Measurements from ENCODE around the gene TMEM186. TPM values are rescaled to one million over a fixed set of nuclear protein-coding genes. Genes with fewer than 3 reads are reported as not detected.

The TMEM186 gene
- total and polyA plus RNA-seq, 9 of the 15 experiments (the other 6 are each of a cell fraction or from before 2014, with no cell fraction given), result 10.1 to 33.4 (median 16.4) TPM

DNA sequence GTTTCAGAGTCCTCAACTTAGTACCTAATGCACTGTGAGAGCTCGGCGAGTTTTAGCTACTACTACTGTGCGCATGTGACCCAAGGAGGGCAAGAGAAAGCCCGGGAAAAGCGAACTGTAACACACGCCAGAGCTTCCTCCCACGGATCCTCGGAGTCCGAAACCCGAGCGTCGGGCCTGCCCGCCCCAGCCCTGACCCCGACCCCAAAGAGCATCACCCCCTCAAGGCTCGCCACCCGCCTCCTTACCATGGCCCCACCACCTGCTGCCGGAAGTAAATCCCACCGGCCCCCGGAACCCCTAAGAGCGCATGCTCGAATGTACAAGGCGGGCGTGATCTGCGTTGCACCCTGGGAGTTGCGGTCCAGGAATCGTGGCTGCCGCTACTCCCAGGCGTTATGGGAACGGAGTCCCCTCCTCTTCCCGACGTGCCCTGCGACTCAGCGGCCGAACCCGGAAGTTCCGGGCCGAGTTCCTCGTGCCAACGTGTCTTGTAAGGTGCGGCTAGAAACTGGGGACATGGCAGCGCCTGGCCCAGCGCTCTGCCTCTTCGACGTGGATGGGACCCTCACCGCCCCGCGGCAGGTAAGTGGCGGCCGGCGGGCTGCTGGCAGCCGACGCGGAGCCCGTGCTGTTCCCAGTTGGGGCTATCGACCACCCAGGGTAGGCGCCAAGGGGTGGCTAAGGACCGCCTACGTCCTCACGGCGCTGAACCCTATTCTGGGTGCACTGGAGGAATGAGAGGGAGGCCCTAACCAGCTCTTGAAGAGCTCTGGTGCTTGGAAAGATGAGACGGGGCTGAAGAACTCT, at the start of gene TMEM186, which contains the start of gene PMM2 (continued):
- TF ChIP-seq, protein P1, sequence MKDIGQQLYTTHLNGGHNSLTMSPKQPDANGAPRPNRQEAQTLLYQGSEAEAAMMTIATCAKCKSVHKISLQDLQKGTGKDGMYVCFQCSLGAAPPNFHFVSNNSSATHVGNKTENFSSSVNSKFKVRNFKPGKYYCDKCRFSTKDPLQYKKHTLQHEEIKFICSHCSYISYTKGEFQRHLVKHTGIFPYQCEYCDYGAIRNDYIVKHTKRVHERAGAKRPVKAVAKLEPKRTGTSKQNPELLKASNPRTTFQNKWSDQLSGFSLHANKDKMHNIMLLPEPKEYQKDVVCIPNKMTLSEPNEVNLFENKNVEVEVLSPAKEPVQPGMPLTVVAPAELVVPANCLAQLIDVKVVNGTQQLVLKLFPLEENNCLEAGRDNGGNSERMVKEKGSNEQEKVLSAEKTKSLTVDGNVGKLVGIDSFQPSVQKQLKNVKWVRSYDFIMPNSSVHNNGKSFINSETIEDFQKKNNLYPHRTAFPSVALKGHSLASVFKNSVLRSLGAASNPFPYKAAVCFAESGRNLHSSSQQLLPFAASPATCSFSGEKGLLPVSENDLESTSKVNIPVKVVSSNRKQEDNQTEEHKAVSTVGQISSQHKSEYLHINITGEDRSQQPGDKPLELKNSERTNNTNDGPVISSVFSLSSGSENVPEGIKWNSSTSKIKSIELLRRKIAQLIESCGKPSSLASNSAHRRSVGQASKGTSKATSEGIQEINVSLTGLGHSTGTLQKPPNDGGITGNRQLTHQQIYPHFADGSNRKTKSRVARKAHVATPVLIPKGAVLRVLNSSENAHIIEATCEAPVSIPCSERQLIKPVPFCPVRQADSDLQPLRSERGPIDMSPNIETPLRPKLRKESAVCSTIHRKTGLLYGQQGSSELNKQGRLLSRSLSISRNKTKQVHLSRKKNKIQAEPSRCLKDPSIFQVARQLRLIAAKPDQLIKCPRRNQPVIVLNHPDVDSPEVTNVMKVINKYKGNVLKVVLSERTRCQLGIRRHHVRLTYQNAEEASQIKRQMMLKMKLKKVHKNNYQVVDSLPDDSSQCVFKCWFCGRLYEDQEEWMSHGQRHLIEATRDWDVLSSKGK (CRISPR knock-in tag; IDR thresholded peaks at IDR 0.05), result no peak
- TF ChIP-seq SMARCC2 (IDR thresholded peaks at IDR 0.05; ENCODE audit: low read depth) (no peak), HDAC2 (IDR thresholded peaks at IDR 0.05) (peak; percentile 83), GTF2F1 (IDR thresholded peaks at IDR 0.05; ENCODE audit: low read depth, low read length) (0 out of 2 replicates have a peak, but pooled peaks have one; percentile 24), NBN (IDR thresholded peaks at IDR 0.05; ENCODE audit: low read depth) (no peak; the same call in 1 of the 2 replicates), SPI1 (IDR thresholded peaks at IDR 0.05; ENCODE audit: borderline replicate concordance, low read depth, low read length) (0 out of 2 replicates have a peak, but pooled peaks have one; percentile 32), MCM7 (IDR thresholded peaks at IDR 0.05) (no peak), HDAC6 (IDR thresholded peaks at IDR 0.05; ENCODE audit: low read depth, low read length) (no peak), OTX1 (CRISPR knock-in tag; IDR thresholded peaks at IDR 0.05) (no peak), PTRF (tag; IDR thresholded peaks at IDR 0.05) (no peak), ZNF830 (CRISPR knock-in tag; IDR thresholded peaks at IDR 0.05) (no peak), ZBTB7A (IDR thresholded peaks at IDR 0.05; ENCODE audit: borderline replicate concordance, control insufficient read depth, low read depth, low read length) (peak; percentile 33; the same call in 1 of the 2 replicates), SRSF9 (IDR thresholded peaks at IDR 0.05; ENCODE audit: borderline replicate concordance, low read depth, low read length) (no peak), ETV5 (CRISPR knock-in tag; IDR thresholded peaks at IDR 0.05; ENCODE audit: low read depth) (peak; percentile 70), ZEB2 (IDR thresholded peaks at IDR 0.05) (no peak), GATAD2B (IDR thresholded peaks at IDR 0.05; ENCODE audit: borderline replicate concordance) (no peak), SMAD1 (IDR thresholded peaks at IDR 0.05; ENCODE audit: low read depth, low read length, partially characterized antibody) (no peak), TRIM24 (IDR thresholded peaks at IDR 0.05) (no peak)
- TF ChIP-seq, protein P2, sequence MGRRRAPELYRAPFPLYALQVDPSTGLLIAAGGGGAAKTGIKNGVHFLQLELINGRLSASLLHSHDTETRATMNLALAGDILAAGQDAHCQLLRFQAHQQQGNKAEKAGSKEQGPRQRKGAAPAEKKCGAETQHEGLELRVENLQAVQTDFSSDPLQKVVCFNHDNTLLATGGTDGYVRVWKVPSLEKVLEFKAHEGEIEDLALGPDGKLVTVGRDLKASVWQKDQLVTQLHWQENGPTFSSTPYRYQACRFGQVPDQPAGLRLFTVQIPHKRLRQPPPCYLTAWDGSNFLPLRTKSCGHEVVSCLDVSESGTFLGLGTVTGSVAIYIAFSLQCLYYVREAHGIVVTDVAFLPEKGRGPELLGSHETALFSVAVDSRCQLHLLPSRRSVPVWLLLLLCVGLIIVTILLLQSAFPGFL (CRISPR knock-in tag; IDR thresholded peaks at IDR 0.05), result no peak
- TF ChIP-seq, protein P3, sequence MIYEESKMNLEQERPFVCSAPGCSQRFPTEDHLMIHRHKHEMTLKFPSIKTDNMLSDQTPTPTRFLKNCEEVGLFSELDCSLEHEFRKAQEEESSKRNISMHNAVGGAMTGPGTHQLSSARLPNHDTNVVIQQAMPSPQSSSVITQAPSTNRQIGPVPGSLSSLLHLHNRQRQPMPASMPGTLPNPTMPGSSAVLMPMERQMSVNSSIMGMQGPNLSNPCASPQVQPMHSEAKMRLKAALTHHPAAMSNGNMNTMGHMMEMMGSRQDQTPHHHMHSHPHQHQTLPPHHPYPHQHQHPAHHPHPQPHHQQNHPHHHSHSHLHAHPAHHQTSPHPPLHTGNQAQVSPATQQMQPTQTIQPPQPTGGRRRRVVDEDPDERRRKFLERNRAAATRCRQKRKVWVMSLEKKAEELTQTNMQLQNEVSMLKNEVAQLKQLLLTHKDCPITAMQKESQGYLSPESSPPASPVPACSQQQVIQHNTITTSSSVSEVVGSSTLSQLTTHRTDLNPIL (CRISPR knock-in tag; IDR thresholded peaks at IDR 0.05), result no peak

All from K562 (cell line).